Endothelial cell (in vitro differentiated cells): ENCODE measurements around the gene MAGEA9B. TPM values are rescaled to one million over a fixed set of nuclear protein-coding genes. Genes with fewer than 3 reads are reported as not detected.
A peak's percentile ranks its signal among the peaks of the same experiment; 100 is the strongest.
"Not testable (repeated sequence)": the region's sequence is repeated elsewhere in the genome, so short reads cannot be mapped to it uniquely, and the experiment has no call there.

Source experiments
- DNase-seq: peaks from one replicate; pipeline ENCODE4 v3.0.0; 2021; ENCODE audit warnings: low spot score
- H3K27ac Mint-ChIP-seq: one replicate; pipeline ENCODE4 v1.8.0; 2021; ENCODE audit warnings: mixed read lengths, inconsistent platforms; ENCODE audit not compliant: unreplicated experiment
- H3K27me3 Mint-ChIP-seq: one replicate; pipeline ENCODE4 v1.8.0; 2021; ENCODE audit warnings: mild to moderate bottlenecking, moderate library complexity, mixed read lengths, inconsistent platforms; ENCODE audit not compliant: unreplicated experiment
- H3K36me3 Mint-ChIP-seq: one replicate; pipeline ENCODE4 v1.8.0; 2021; ENCODE audit warnings: mild to moderate bottlenecking, low read depth, mixed read lengths, inconsistent platforms; ENCODE audit not compliant: unreplicated experiment
- H3K4me1 Mint-ChIP-seq: one replicate; pipeline ENCODE4 v1.8.0; 2021; ENCODE audit warnings: mild to moderate bottlenecking, mixed read lengths, inconsistent platforms; ENCODE audit not compliant: unreplicated experiment
- H3K4me3 Mint-ChIP-seq: one replicate; pipeline ENCODE4 v1.8.0; 2021; ENCODE audit warnings: mild to moderate bottlenecking, mixed read lengths, inconsistent platforms; ENCODE audit not compliant: unreplicated experiment
- H3K9me3 Mint-ChIP-seq: one replicate; pipeline ENCODE4 v1.8.0; 2021; ENCODE audit warnings: mixed read lengths, inconsistent platforms; ENCODE audit not compliant: unreplicated experiment
- total RNA-seq: library from RNA; stranded (reverse); fragmentation: NEBNext Ultra II Directional; extraction: Animal tissue kit (Norgen Biotek cat#: 25700); gene quantifications from one replicate; pipeline ENCODE4 v1.2.1, GENCODE V29; 2021; ENCODE audit not compliant: unreplicated experiment
- TF ChIP-seq, protein P1 (sequence below): fragments of 200-600 bp; sonication (generic); IDR thresholded peaks from one replicate; pipeline ENCODE4 v1.5.0; 2021; ENCODE audit warnings: antibody characterized with exemption; ENCODE audit not compliant: unreplicated experiment

The MAGEA9B gene
- total RNA-seq, 1 donor from 2014 or later = not detected

DNA sequence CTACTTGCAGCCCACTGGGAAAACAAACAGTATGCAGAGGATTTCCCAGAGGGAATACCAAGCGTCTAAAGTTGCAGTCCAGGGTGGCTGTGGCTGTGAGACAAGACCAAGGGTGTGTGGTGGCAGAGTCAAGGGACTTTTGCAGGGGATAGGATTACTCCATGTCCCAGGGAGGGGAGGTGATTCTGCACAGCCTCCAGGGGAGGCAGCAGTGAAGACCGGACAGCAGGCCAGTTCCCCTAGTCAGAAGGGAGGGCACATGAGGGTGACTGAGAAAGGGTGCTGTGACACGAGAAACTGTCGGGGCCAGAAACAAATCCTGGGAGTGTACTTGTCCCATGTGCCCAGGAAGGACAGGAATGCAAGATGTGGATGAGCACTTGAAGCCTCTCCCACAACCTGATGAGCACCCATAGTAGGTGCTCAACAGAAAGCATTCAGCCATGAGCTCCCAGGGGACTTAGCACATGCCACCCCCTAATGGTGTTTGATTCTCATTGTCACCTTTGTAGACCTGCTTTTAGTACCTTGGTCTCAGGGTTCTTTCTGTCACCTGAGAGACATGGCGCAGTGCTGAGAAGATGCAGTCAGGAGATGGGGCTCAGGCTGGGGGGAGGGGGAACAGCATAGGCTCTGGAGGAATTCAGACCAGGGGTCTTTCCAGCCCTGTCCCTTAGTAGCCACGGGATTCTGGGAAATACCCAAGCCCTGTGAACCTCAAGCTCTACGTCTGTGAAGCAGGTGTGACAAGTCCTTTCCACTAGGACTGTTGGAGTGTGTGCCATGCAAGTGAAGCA is 19.4 kb downstream of the MAGEA9B start:
- Mint-ChIP-seq H3K9me3 (no peaks in the 10 kb centered on the region), H3K27me3 (no peaks in the 10 kb centered on the region), H3K4me3 (no peak overlapping the region), H3K4me1 (peaks cover 11% of the 10 kb centered on the region), H3K27ac (no peak overlapping the region), H3K36me3 (no peaks in the 10 kb centered on the region)
- TF ChIP-seq, protein P1, sequence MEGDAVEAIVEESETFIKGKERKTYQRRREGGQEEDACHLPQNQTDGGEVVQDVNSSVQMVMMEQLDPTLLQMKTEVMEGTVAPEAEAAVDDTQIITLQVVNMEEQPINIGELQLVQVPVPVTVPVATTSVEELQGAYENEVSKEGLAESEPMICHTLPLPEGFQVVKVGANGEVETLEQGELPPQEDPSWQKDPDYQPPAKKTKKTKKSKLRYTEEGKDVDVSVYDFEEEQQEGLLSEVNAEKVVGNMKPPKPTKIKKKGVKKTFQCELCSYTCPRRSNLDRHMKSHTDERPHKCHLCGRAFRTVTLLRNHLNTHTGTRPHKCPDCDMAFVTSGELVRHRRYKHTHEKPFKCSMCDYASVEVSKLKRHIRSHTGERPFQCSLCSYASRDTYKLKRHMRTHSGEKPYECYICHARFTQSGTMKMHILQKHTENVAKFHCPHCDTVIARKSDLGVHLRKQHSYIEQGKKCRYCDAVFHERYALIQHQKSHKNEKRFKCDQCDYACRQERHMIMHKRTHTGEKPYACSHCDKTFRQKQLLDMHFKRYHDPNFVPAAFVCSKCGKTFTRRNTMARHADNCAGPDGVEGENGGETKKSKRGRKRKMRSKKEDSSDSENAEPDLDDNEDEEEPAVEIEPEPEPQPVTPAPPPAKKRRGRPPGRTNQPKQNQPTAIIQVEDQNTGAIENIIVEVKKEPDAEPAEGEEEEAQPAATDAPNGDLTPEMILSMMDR = no peak
- no peak for DNase-seq

DNA sequence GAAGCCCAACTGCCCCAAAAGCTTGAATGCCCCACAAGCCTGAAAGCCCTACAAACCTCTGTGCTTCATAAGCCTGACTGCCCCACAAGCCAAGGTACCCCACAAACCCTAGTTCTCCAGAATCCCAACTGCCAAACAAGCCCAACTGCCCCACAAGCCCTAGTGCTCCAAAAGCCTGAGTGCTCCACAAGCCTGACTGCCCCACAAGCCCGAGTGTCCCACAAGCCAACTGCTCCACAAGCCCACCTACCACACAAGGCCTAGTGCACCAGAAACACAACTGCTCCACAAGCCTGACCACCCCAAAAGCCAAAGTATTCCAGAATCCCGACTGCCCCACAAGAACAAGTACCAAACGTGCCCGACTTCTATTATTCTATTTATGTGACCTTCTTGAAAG is 23.9 kb downstream of the MAGEA9B start:
- no peaks in the 10 kb centered on the region for H3K27me3 Mint-ChIP-seq
- no peaks in the 10 kb centered on the region for H3K9me3 Mint-ChIP-seq
- no peaks in the 10 kb centered on the region for H3K4me1 Mint-ChIP-seq
- H3K27ac Mint-ChIP-seq = no peak overlapping the region
- H3K4me3 Mint-ChIP-seq = peak overlapping the region; percentile 24
- TF ChIP-seq, protein P1 = no peak
- no peaks in the 10 kb centered on the region for H3K36me3 Mint-ChIP-seq
- DNase-seq = no peak

DNA sequence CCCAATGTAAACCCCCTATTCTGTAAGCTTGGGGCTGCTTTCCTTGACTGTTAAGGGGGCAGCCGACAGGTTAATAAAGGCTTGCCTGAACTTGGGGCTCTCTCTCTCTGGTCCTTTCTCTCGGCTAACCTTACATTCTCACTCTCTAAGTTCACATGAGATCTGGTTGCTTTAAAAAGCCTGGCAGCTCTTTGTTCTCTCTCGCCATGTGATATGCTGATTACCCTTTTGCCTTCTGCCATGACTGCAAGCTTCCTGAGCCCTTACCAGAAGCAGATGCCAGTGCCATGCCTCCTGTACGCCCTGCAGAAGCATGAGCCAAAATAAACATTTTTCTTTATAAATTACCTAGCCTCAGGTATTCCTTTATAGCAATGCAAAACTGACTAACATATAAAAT is 32.0 kb downstream of the MAGEA9B start:
- not testable (repeated sequence) for H3K36me3 Mint-ChIP-seq, H3K4me3 Mint-ChIP-seq

DNA sequence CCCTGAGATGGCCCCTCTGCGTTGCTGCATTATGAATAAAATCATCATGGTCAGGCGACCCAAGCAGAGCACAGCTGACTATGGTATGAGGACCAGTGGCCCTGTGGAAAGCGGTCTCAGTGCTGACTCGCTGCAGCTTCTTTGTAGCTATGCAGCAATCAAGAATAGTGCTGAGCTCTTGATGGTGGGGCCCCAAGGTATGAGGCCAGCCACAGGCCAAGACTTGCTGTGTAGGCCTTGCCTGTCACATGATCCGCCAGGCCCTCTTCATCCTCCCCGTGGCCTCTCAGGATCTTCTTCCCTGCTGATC is 35.4 kb downstream of the MAGEA9B start:
- H3K27ac Mint-ChIP-seq, H3K4me1 Mint-ChIP-seq: not testable (repeated sequence)

More for the DNA sequence above, 32.0 kb downstream of the MAGEA9B start:
- H3K9me3 Mint-ChIP-seq, DNase-seq, H3K4me1 Mint-ChIP-seq, H3K27me3 Mint-ChIP-seq, H3K27ac Mint-ChIP-seq: not testable (repeated sequence)

DNA sequence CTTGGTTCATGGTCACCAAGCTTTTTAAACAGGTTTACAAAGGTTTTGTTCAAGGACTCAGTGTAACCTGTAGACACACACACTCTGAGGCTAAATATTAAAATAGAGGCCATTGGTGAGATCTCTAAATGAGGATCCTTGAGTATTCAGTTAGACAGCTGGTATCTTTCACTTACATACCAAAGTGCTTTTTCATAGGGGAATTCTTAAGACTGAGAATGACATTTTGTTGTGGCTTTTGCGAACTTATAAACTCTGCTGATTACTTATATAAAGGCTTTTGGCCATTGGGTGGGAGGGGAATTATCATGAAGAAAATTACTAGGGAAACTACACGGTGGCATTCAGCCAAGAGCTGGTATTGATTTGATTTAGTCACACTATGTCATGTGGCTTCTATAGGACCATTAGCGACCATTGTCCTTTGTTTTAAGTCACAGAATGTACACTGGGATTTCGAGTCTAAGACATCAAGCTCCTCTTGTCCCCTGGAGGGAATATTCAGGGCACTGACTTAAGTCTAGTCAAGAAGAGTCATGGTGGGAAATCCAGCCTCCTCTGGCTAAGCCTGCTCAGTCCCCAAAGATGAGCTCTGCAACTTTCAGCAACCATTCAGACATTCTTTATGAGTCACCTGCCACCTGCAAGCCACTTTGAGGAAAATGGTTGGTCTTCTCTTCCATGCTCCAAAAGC is 35.9 kb downstream of the MAGEA9B start:
- not testable (repeated sequence) for H3K9me3 Mint-ChIP-seq, H3K4me3 Mint-ChIP-seq

More for the DNA sequence above, 35.4 kb downstream of the MAGEA9B start:
- DNase-seq, H3K4me3 Mint-ChIP-seq, H3K36me3 Mint-ChIP-seq, H3K9me3 Mint-ChIP-seq, H3K27me3 Mint-ChIP-seq: not testable (repeated sequence)

DNA sequence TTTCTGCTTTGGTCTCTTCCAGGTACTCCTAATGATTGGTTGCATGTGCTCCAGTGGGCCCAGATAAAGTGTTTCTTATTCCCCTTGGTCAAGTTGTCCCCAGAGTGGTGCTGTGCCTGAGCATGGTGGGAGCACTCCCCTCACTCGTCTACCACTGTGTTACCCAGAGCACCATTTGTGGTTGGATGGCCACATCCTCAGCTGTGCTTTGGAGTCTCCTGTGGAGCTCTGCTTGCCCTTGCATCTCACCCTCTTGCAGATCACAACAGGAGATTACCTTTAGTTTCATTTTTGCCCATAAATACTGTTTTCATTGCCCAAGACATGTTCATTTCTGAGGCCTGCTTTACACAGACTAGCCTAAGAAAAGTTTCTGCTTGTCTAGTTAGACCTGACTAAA is 36.8 kb downstream of the MAGEA9B start:
- DNase-seq, H3K4me1 Mint-ChIP-seq, H3K36me3 Mint-ChIP-seq, H3K27ac Mint-ChIP-seq, H3K4me3 Mint-ChIP-seq, H3K27me3 Mint-ChIP-seq, H3K9me3 Mint-ChIP-seq: not testable (repeated sequence)

More for the DNA sequence above, 35.9 kb downstream of the MAGEA9B start:
- H3K4me1 Mint-ChIP-seq, H3K27ac Mint-ChIP-seq, H3K36me3 Mint-ChIP-seq, H3K27me3 Mint-ChIP-seq, DNase-seq: not testable (repeated sequence)

DNA sequence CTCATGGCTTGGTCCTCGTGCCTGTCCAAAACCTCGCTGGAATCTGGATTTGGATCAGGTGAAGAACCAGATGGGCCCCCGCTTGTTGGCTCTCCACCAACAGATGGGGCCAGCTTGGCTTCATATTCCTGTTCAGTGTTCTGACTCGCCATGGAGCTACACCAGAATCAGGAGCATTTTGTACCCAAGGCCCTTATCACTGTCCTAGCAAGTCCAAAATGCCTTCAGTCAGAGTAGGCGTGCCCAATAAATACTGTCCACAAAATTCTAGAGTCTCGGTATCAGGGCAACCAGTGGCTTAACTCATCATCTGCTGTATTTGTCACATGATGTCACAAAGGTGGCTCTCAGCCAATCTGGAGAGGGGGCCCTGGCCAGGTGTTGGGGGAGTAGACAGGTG is 37.6 kb downstream of the MAGEA9B start, which contains the start of gene HSFX3:
Gene HSFX3 (minus strand): TSS at position 224 of the 400 bp plus-strand sequence. CDS start 72 bp downstream, at position 152.
- H3K4me3 Mint-ChIP-seq, H3K27me3 Mint-ChIP-seq, H3K9me3 Mint-ChIP-seq, H3K4me1 Mint-ChIP-seq, DNase-seq, H3K27ac Mint-ChIP-seq, H3K36me3 Mint-ChIP-seq: not testable (repeated sequence)

DNA sequence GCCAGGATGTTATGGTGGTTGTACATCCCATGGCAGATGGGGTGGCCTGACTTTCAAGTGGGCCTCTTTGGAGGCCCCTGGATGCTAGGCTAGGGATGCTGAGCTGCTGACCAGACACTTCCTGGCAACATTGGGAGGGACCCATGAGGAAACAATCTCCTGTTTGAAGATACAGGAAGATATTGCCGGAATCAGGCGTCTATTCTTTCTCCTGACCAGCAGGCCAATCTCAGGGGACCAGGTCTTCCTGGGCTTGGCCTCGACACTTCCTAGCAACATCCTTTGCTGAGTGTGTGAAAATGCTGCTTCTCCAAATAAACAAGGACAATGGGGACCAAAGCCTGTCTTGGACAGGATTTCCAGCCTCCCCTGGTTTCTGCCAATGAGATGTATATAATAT is 39.5 kb downstream of the MAGEA9B start:
- not testable (repeated sequence) for H3K27me3 Mint-ChIP-seq, H3K36me3 Mint-ChIP-seq, H3K9me3 Mint-ChIP-seq, DNase-seq, H3K4me3 Mint-ChIP-seq, H3K4me1 Mint-ChIP-seq, H3K27ac Mint-ChIP-seq

DNA sequence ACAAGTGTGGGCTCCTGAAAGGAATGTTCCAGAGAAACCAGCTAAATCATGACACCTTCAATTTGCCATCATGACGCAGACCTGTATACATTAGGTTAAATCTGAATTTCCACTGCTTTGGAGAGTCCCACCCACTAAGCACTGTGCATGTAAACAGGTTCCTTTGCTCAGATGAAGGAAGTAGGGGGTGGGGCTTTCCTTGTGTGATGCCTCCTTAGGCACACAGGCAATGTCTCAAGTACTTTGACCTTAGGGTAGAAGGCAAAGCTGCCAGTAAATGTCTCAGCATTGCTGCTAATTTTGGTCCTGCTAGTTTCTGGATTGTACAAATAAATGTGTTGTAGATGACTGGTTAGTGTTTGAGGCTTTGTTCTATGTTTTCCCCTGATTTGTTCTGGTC is 40.3 kb downstream of the MAGEA9B start:
- H3K9me3 Mint-ChIP-seq, DNase-seq, H3K4me1 Mint-ChIP-seq, H3K27ac Mint-ChIP-seq, H3K4me3 Mint-ChIP-seq, H3K27me3 Mint-ChIP-seq, H3K36me3 Mint-ChIP-seq: not testable (repeated sequence)
